DOHH2 (cell line): ENCODE data around the gene NUDT3.

Experiments used
- H3F3A ChIP-seq: fragments of 200-600 bp; sonication (generic), shearing (Covaris generic); 2 replicates; pipeline ENCODE4 v1.6.0; 2016; ENCODE audit warnings: antibody characterized with exemption, mild to moderate bottlenecking; ENCODE audit not compliant: control insufficient read depth, insufficient read depth
- H3K27ac ChIP-seq: fragments of 200-600 bp; sonication (generic); 2 replicates; pipeline ENCODE4 v1.5.1; 2014; ENCODE audit warnings: low read depth, mild to moderate bottlenecking, low read length, moderate library complexity
- H3K27me3 ChIP-seq: fragments of 200-600 bp; sonication (generic); 2 replicates; pipeline ENCODE4 v1.6.1; 2014; ENCODE audit warnings: mild to moderate bottlenecking, low read length, mixed read lengths; ENCODE audit not compliant: control insufficient read depth
- H3K36me3 ChIP-seq: fragments of 200-600 bp; sonication (generic); 2 replicates; pipeline ENCODE4 v1.6.1; 2014; ENCODE audit warnings: mild to moderate bottlenecking, low read length, moderate library complexity, mixed read lengths; ENCODE audit not compliant: control insufficient read depth
- H3K4me1 ChIP-seq: fragments of 200-600 bp; sonication (generic); 2 replicates; pipeline ENCODE4 v1.6.1; 2014; ENCODE audit warnings: mild to moderate bottlenecking, low read length, mixed read lengths; ENCODE audit not compliant: control insufficient read depth
- H3K4me2 ChIP-seq: fragments of 200-600 bp; sonication (generic); 2 replicates; pipeline ENCODE4 v1.6.0; 2014; ENCODE audit warnings: mild to moderate bottlenecking, low read length, moderate library complexity
- H3K4me3 ChIP-seq: fragments of 200-600 bp; sonication (generic); 2 replicates; pipeline ENCODE4 v1.5.1; 2014; ENCODE audit warnings: mild to moderate bottlenecking, low read length, mixed read lengths
- H3K79me2 ChIP-seq: fragments of 200-600 bp; sonication (generic); 2 replicates; pipeline ENCODE4 v1.6.1; 2014; ENCODE audit warnings: mild to moderate bottlenecking, low read length, mixed read lengths; ENCODE audit not compliant: control insufficient read depth
- H3K9me2 ChIP-seq: fragments of 200-600 bp; sonication (generic); replicated peaks from 2 replicates; pipeline ENCODE4 v1.6.1; 2014; ENCODE audit warnings: mild to moderate bottlenecking, low read length, mixed read lengths; ENCODE audit not compliant: control insufficient read depth
- H3K9me3 ChIP-seq: fragments of 200-600 bp; sonication (generic); 2 replicates; pipeline ENCODE4 v1.6.1; 2014; ENCODE audit warnings: antibody characterized with exemption, low read length, mixed read lengths; ENCODE audit not compliant: control insufficient read depth, insufficient read depth
- H4K20me1 ChIP-seq: fragments of 200-600 bp; sonication (generic); 2 replicates; pipeline ENCODE4 v1.6.0; 2014; ENCODE audit warnings: low read depth, mild to moderate bottlenecking, antibody characterized with exemption, low read length, moderate library complexity; ENCODE audit not compliant: control insufficient read depth, insufficient read depth
- CTCF ChIP-seq: fragments of 200-600 bp; sonication (generic); IDR thresholded peaks from one replicate; pipeline ENCODE4 v1.5.1; 2014; ENCODE audit warnings: antibody characterized with exemption, mild to moderate bottlenecking, low read depth, low read length; ENCODE audit not compliant: poor library complexity, severe bottlenecking
- EZH2phosphoT487 ChIP-seq: fragments of 200-600 bp; sonication (generic); IDR thresholded peaks from 2 replicates; pipeline ENCODE4 v1.6.1; 2017; ENCODE audit warnings: borderline replicate concordance, mild to moderate bottlenecking, antibody characterized with exemption, low read length, moderate library complexity, mixed read lengths

The NUDT3 gene

GRCh38 chr6:34342247-34342646, 50.2 kb downstream of the NUDT3 start:
- Histone ChIP-seq H3K9me3 (no peaks in the 10 kb centered on the region), H3F3A (peaks cover 5% of the 10 kb centered on the region; the same call in 1 of the 2 replicates), H3K9me2 (no peaks in the 10 kb centered on the region), H3K4me3 (no peak overlapping the region), H3K79me2 (peaks cover 91% of the 10 kb centered on the region), H3K4me2 (no peak overlapping the region), H3K27me3 (no peaks in the 10 kb centered on the region), H4K20me1 (peaks cover 9% of the 10 kb centered on the region), H3K36me3 (peaks cover 25% of the 10 kb centered on the region), H3K27ac (no peak overlapping the region), H3K4me1 (peaks cover 35% of the 10 kb centered on the region)
- TF ChIP-seq EZH2phosphoT487 (no peak), CTCF (no peak)

- H3K36me3 ChIP-seq: peaks cover 28% of the 10 kb centered on the region
- TF ChIP-seq CTCF (no peak), EZH2phosphoT487 (no peak)
- peaks cover 9% of the 10 kb centered on the region for H4K20me1 ChIP-seq
- no peak overlapping the region for H3K4me3 ChIP-seq
- no peaks in the 10 kb centered on the region for H3K27me3 ChIP-seq
- H3K79me2 ChIP-seq: peaks cover 90% of the 10 kb centered on the region
- H3K27ac ChIP-seq: no peak overlapping the region
- peaks cover 32% of the 10 kb centered on the region for H3K4me1 ChIP-seq
- H3F3A ChIP-seq: peaks cover 6% of the 10 kb centered on the region; the same call in 1 of the 2 replicates
- H3K9me2 ChIP-seq: no peaks in the 10 kb centered on the region
- no peaks in the 10 kb centered on the region for H3K9me3 ChIP-seq
- H3K4me2 ChIP-seq: no peak overlapping the region
These were observed 50.9 kb downstream of the NUDT3 start for GRCh38 chr6:34341481-34341971.

- Histone ChIP-seq H3K27me3 (no peaks in the 10 kb centered on the region), H3K79me2 (peaks cover 84% of the 10 kb centered on the region), H3K4me1 (peaks cover 27% of the 10 kb centered on the region), H3K9me2 (no peaks in the 10 kb centered on the region), H3K4me3 (no peak overlapping the region), H4K20me1 (peaks cover 9% of the 10 kb centered on the region), H3K36me3 (peaks cover 28% of the 10 kb centered on the region), H3F3A (peaks cover 8% of the 10 kb centered on the region; the same call in 1 of the 2 replicates), H3K9me3 (no peaks in the 10 kb centered on the region), H3K27ac (no peak overlapping the region), H3K4me2 (no peak overlapping the region)
- TF ChIP-seq EZH2phosphoT487 (no peak), CTCF (no peak)
These were observed 51.5 kb downstream of the NUDT3 start for GRCh38 chr6:34340906-34341480.
